ENCODE results near the gene TRAFD1. TPM values are rescaled to one million over a fixed set of nuclear protein-coding genes. Genes with fewer than 3 reads are reported as not detected.

The TRAFD1 gene
- total and polyA plus RNA-seq, 2 donors (not counting 3 experiments of a cell fraction or from before 2014, with no cell fraction given), result 20.3 to 24.9 TPM

GRCh38 chr12:112116232-112117060 lies 8.9 kb upstream of the TRAFD1 start:
- H3K9me3 ChIP-seq (replicated peaks; ENCODE audit: control insufficient read depth, insufficient read depth, low read length), result no peaks in the 10 kb centered on the region
- H3K27me3 ChIP-seq (ENCODE audit: control insufficient read depth in 2 of 2, insufficient read depth in 2 of 2, low read length in 2 of 2), result no peaks in the 10 kb centered on the region
- CTCF ChIA-PET, result interaction anchor here (1.0 to 1.9 kb wide), 3 partner anchors 9 to 16 kb away, joined by 3 to 8 read pairs (median 4); partner anchors contain the start of gene TRAFD1
- peak; percentile 90 for FAIRE-seq
- peak overlapping the region; percentile 82 for H2AFZ ChIP-seq (ENCODE audit: low read depth, low read length)
- DNase-seq (ENCODE audit: low read depth, low spot score), result peak; percentile 82
- no peak overlapping the region for H3K4me3 ChIP-seq (replicated peaks in 1 of 3; ENCODE audit: insufficient read depth in 1 of 3, low read depth in 1 of 3, low read length in 3 of 3)
- peak overlapping the region; percentile 18 for H3K27ac ChIP-seq (ENCODE audit: insufficient read depth, low read depth, low read length)
- H3K9ac ChIP-seq (replicated peaks; ENCODE audit: extremely low read depth, insufficient read depth, low read length), result no peak overlapping the region
- no peaks in the 10 kb centered on the region for H4K20me1 ChIP-seq (replicated peaks; ENCODE audit: control insufficient read depth, extremely low read depth, insufficient read depth, low read length)
- POLR2A ChIA-PET, result interaction anchor here (2.7 kb wide), 1 partner anchor 9 kb away, joined by 13 read pairs; the partner anchor contains the start of gene TRAFD1
- intact Hi-C loops (cut with micrococcal nuclease) (loop anchor here (1.0 kb wide), 1 partner anchor 9 kb away; the partner anchor contains the start of gene TRAFD1), dilution Hi-C loops (cut with MboI; ENCODE audit: extremely low pct_ligation_motif_present, low sequenced_read_pairs) (no loop called here)
- H3K9me1 ChIP-seq (replicated peaks; ENCODE audit: control insufficient read depth, extremely low read depth, insufficient read depth, low read length), result no peaks in the 10 kb centered on the region
- TSS peak; percentile 30 for BruUV-seq (replicated peaks)
- peak overlapping the region; percentile 5 for H3K4me2 ChIP-seq (ENCODE audit: insufficient read depth, low read length)
- peaks cover 6% of the 10 kb centered on the region for H3K4me1 ChIP-seq (ENCODE audit: control insufficient read depth, extremely low read depth, insufficient read depth, low read length)
- no peaks in the 10 kb centered on the region for H3K79me2 ChIP-seq (ENCODE audit: control insufficient read depth, insufficient read depth, low read length)
- TF ChIP-seq EZH2 (IDR thresholded peaks at IDR 0.05; ENCODE audit: borderline replicate concordance, low read depth, low read length, severe bottlenecking) (no peak), GATA2 (IDR thresholded peaks at IDR 0.05; ENCODE audit: insufficient read depth, insufficient read length, low read depth, low read length) (peak; percentile 11), MAX (IDR thresholded peaks at IDR 0.05; ENCODE audit: insufficient read depth, insufficient read length) (no peak), POLR2AphosphoS5 (IDR thresholded peaks at IDR 0.05; ENCODE audit: insufficient read depth, low read depth, low read length) (peak; percentile 17), MYC (IDR thresholded peaks at IDR 0.05; ENCODE audit: low read depth, low read length) (no peak), CTCF (IDR thresholded peaks at IDR 0.05; ENCODE audit: extremely low read depth in 1 of 2, insufficient read depth in 1 of 2, low read depth in 1 of 2, low read length in 2 of 2) (no peak), JUN (IDR thresholded peaks at IDR 0.05; ENCODE audit: borderline replicate concordance, insufficient read depth, insufficient read length, low read depth) (no peak), FOS (IDR thresholded peaks at IDR 0.05; ENCODE audit: borderline replicate concordance, insufficient read depth, low read length) (no peak), POLR2A (IDR thresholded peaks at IDR 0.05; ENCODE audit: low read depth, low read length) (peak; percentile 76)
- no peaks in the 10 kb centered on the region for H3K36me3 ChIP-seq (ENCODE audit: control insufficient read depth in 2 of 2, extremely low read depth in 1 of 2, insufficient read depth in 2 of 2, low read length in 2 of 2)
